PC-9 (cell line): Measurements from ENCODE around the gene ATG16L1. TPM values are rescaled to one million over a fixed set of nuclear protein-coding genes. Genes with fewer than 3 reads are reported as not detected.

Experiments
- BruUV-seq: library from RNA; stranded (reverse); fragments of 400-500 nt; replicated peaks from 2 replicates; lab custom pipeline; 2021; lab: Mats Ljungman, UMichigan
- CTCF ChIA-PET: fragments of 300-600 bp; sonication (Branson Sonifier 250); formaldehyde crosslinking; loops from one replicate; lab custom pipeline; 2022; ENCODE audit warnings: antibody characterized with exemption; lab: Charles Lee
- POLR2A ChIA-PET: fragments of 300-600 bp; sonication (Branson Sonifier 250); formaldehyde crosslinking; loops from one replicate; lab custom pipeline; 2022; ENCODE audit warnings: antibody characterized with exemption; ENCODE audit not compliant: unreplicated experiment; lab: Charles Lee
- DNase-seq, 2 experiments: peaks; one replicate each; pipeline versions ENCODE4 v3.0.0 to v3.0.0-alpha.2; 2015 to 2022; ENCODE audit warnings: mixed read lengths in 1 of 2
- H2AFZ ChIP-seq: fragments of 200-600 bp; sonication (generic); 2 replicates; pipeline ENCODE4 v1.8.1; 2017; ENCODE audit warnings: antibody characterized with exemption
- H3F3A ChIP-seq: fragments of 200-600 bp; sonication (generic); 2 replicates; pipeline ENCODE4 v1.8.1; 2017; ENCODE audit warnings: antibody characterized with exemption, mild to moderate bottlenecking, low read depth; ENCODE audit not compliant: insufficient read depth
- H3K27ac ChIP-seq: fragments of 200-600 bp; sonication (generic); 2 replicates; pipeline ENCODE4 v1.6.1; 2016; ENCODE audit warnings: mixed run types
- H3K27me3 ChIP-seq: fragments of 200-600 bp; sonication (generic); 2 replicates; pipeline ENCODE4 v1.6.1; 2016; ENCODE audit warnings: low read depth, mixed run types; ENCODE audit not compliant: insufficient read depth
- H3K36me3 ChIP-seq: fragments of 200-600 bp; sonication (generic); 2 replicates; pipeline ENCODE4 v1.6.1; 2016; ENCODE audit warnings: low read depth, mixed run types
- H3K4me1 ChIP-seq: fragments of 200-600 bp; sonication (generic); replicated peaks from 2 replicates; pipeline ENCODE4 v1.6.1; 2016; ENCODE audit warnings: mixed run types; ENCODE audit not compliant: insufficient read depth
- H3K4me2 ChIP-seq: fragments of 200-600 bp; sonication (generic); 2 replicates; pipeline ENCODE4 v1.6.1; 2017; ENCODE audit warnings: mixed run types
- H3K4me3 ChIP-seq: fragments of 200-600 bp; sonication (generic); 2 replicates; pipeline ENCODE4 v1.6.1; 2016; ENCODE audit warnings: mixed run types
- H3K79me2 ChIP-seq: fragments of 200-600 bp; sonication (generic); 2 replicates; pipeline ENCODE4 v1.6.1; 2017; ENCODE audit warnings: low read depth, mixed run types
- H3K9me2 ChIP-seq: fragments of 200-600 bp; sonication (generic); 2 replicates; pipeline ENCODE4 v1.8.1; 2017; ENCODE audit warnings: mild to moderate bottlenecking; ENCODE audit not compliant: insufficient read depth
- H3K9me3 ChIP-seq: fragments of 200-600 bp; sonication (generic); 2 replicates; pipeline ENCODE4 v1.8.1; 2016; ENCODE audit warnings: low read depth; ENCODE audit not compliant: insufficient read depth
- H4K20me1 ChIP-seq: fragments of 200-600 bp; sonication (generic); 2 replicates; pipeline ENCODE4 v1.8.1; 2017; ENCODE audit not compliant: insufficient read depth
- CTCF ChIP-seq: fragments of 200-600 bp; sonication (generic); conservative IDR thresholded peaks from 2 replicates; pipeline ENCODE4 v1.6.1; 2017; ENCODE audit warnings: mixed run types, antibody characterized with exemption, mild to moderate bottlenecking, moderate library complexity
- EZH2 ChIP-seq: fragments of 200-600 bp; sonication (generic); IDR thresholded peaks from 2 replicates; pipeline ENCODE4 v1.8.0; 2017; ENCODE audit warnings: antibody characterized with exemption, low read depth
- intact Hi-C: fragments of 100-400 bp; cut with micrococcal nuclease; formaldehyde crosslinking; loops from one replicate; pipeline ENCODE4 v1.10.0; 2022; ENCODE audit not compliant: unreplicated experiment
- total RNA-seq: library from RNA; stranded (reverse); gene quantifications from 2 replicates; pipeline ENCODE4 v1.2.3, GENCODE V29; 2021

The ATG16L1 gene
- total RNA-seq, 1 experiment from 2014 or later, result 55.7 TPM

DNA sequence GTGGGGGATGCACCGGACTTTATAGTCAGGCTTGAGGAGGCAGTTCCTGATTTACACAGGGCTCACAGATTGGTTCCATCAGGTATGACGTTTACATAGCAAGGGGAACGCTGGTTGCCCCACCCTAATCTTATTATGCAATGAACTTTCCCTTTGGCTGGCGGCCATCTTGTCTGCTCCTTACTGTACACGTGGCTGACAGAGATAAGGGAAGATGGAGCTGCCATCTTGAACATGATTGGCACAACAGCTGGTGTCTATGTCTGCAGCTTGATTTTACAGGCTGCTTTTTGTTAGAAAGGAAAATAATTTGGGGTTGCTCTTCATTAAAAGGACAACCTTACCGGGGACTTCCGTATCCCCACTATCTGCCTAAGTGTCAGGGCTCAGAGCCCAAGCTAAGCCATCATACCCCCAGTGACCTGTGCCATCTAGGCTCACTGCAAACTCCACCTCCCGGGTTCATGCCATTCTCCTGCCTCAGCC lies 33.5 kb upstream of the ATG16L1 start:
- CTCF ChIA-PET, result no interaction called here
- no peak overlapping the region for H3K4me3 ChIP-seq
- intact Hi-C loops, result no loop called here

GRCh38 chr2:233218836-233219235 lies 32.6 kb upstream of the ATG16L1 start:
- H3K4me3 ChIP-seq, result no peak overlapping the region
- BruUV-seq, result no TSS peak
- no peaks in the 10 kb centered on the region for H3K79me2 ChIP-seq
- ChIA-PET POLR2A (no interaction called here), CTCF (no interaction called here)
- H4K20me1 ChIP-seq, result no peaks in the 10 kb centered on the region
- no peaks in the 10 kb centered on the region for H3K9me2 ChIP-seq
- DNase-seq, result peak in 1 of 2 experiments; percentile 16
- H3K4me1 ChIP-seq, result no peaks in the 10 kb centered on the region
- no peaks in the 10 kb centered on the region for H3K36me3 ChIP-seq
- no peak overlapping the region for H3K4me2 ChIP-seq
- H3F3A ChIP-seq, result no peaks in the 10 kb centered on the region
- TF ChIP-seq CTCF, result no peak
- no peak for TF ChIP-seq EZH2
- no peak overlapping the region for H2AFZ ChIP-seq
- intact Hi-C loops, result no loop called here
- H3K27me3 ChIP-seq, result no peaks in the 10 kb centered on the region
- H3K9me3 ChIP-seq, result no peaks in the 10 kb centered on the region
- H3K27ac ChIP-seq, result no peak overlapping the region

More for the DNA sequence above, 33.5 kb upstream of the ATG16L1 start:
- no peaks in the 10 kb centered on the region for H3K27me3 ChIP-seq
- H3K27ac ChIP-seq, result no peak overlapping the region
- no peak overlapping the region for H3K4me2 ChIP-seq
- TF ChIP-seq CTCF (no peak), EZH2 (no peak)
- H3K4me1 ChIP-seq, result no peaks in the 10 kb centered on the region
- no TSS peak for BruUV-seq
- H4K20me1 ChIP-seq, result no peaks in the 10 kb centered on the region
- no peaks in the 10 kb centered on the region for H3K36me3 ChIP-seq
- no peak overlapping the region for H2AFZ ChIP-seq
- H3K9me3 ChIP-seq, result no peaks in the 10 kb centered on the region
- H3K9me2 ChIP-seq, result no peaks in the 10 kb centered on the region
- DNase-seq, result peak in 1 of 2 experiments; percentile 4
- H3K79me2 ChIP-seq, result no peaks in the 10 kb centered on the region
- no peaks in the 10 kb centered on the region for H3F3A ChIP-seq
- POLR2A ChIA-PET, result no interaction called here

DNA sequence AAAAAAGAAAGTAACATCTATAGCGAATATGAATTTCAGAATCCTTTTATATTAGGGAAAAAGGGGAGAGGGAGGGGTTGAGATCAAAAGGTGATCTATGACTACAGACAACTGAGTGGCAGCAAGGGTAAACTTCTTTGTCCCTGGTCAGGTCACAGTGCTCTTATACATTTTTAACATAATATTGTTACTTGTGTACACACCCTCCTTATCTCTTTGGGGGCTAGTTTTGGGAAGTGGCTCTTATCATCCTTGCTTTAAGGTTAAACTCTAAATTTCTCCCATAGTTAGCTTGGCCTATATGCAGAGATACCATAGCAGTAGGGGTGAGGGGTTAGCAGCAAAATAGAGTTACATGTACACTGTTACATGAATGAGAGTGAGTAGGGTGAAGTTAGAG lies 31.6 kb upstream of the ATG16L1 start:
- Histone ChIP-seq H3K27ac (no peak overlapping the region), H3K4me3 (no peak overlapping the region), H3K9me3 (no peaks in the 10 kb centered on the region), H4K20me1 (no peaks in the 10 kb centered on the region), H3K27me3 (no peaks in the 10 kb centered on the region), H3K36me3 (no peaks in the 10 kb centered on the region), H3K4me1 (no peaks in the 10 kb centered on the region), H3K9me2 (no peaks in the 10 kb centered on the region), H3K79me2 (no peaks in the 10 kb centered on the region), H3K4me2 (no peak overlapping the region), H3F3A (no peaks in the 10 kb centered on the region), H2AFZ (no peak overlapping the region)
- no TSS peak for BruUV-seq
- intact Hi-C loops, result no loop called here
- peak in 1 of 2 experiments; percentile 30 for DNase-seq
- TF ChIP-seq EZH2, result no peak
- TF ChIP-seq CTCF, result no peak
- ChIA-PET CTCF (no interaction called here), POLR2A (no interaction called here)
